Thyroid gland (tissue), 4 donors: ENCODE measurements around the gene CA12. TPM values are rescaled to one million over a fixed set of nuclear protein-coding genes. Genes with fewer than 3 reads are reported as not detected.

Experiments used
- DNase-seq, 2 donors: peaks; one replicate each; pipeline ENCODE4 v3.0.0-alpha.2; 2019
- H3K27ac ChIP-seq, 3 donors: fragments of 200-600 bp; sonication (generic); 1 replicate in 2 of 3; 2 replicates in 1 of 3; pipeline ENCODE4 v1.5.1; 2016 to 2019; ENCODE audit warnings: mild to moderate bottlenecking in 1 of 3, moderate library complexity in 1 of 3
- H3K27me3 ChIP-seq: fragments of 200-600 bp; sonication (generic); one replicate; pipeline ENCODE4 v1.5.1; 2019
- H3K36me3 ChIP-seq, 2 donors: fragments of 200-600 bp; sonication (generic); one replicate each; pipeline ENCODE4 v1.5.1; 2016 to 2019
- H3K4me1 ChIP-seq, 2 donors: fragments of 200-600 bp; sonication (generic); one replicate each; pipeline ENCODE4 v1.5.1; 2017 to 2019
- H3K4me3 ChIP-seq, 3 donors: fragments of 200-600 bp; sonication (generic); replicated peaks in 1 of 3; 1 replicate in 2 of 3; 2 replicates in 1 of 3; pipeline ENCODE4 v1.5.1; 2016; ENCODE audit warnings: mild to moderate bottlenecking in 1 of 3
- H3K9me3 ChIP-seq: fragments of 200-600 bp; sonication (generic); one replicate; pipeline ENCODE4 v1.5.1; 2017
- CTCF ChIP-seq, 6 experiments: fragments of 200-600 bp in 3 of 6; fragments of 450-650 bp in 3 of 6; sonication (generic) in 3 of 6; IDR thresholded peaks; one replicate each; pipeline ENCODE4 v1.5.1; 2016 to 2019; ENCODE audit warnings: antibody characterized with exemption in 6 of 6, mild to moderate bottlenecking in 2 of 6, inconsistent platforms in 1 of 6, moderate library complexity in 1 of 6
- POLR2A ChIP-seq, 2 donors: fragments of 450-650 bp; IDR thresholded peaks; one replicate each; pipeline ENCODE4 v1.6.1; 2017; ENCODE audit warnings: antibody characterized with exemption in 2 of 2, mild to moderate bottlenecking in 2 of 2, moderate library complexity in 1 of 2
- WGBS, 2 donors: methylation state at CpG; one replicate each; pipeline ENCODE4 v1.1.5; 2017; 5-methylcytosine and 5-hydroxymethylcytosine counted together
- intact Hi-C: fragments of 100-400 bp; cut with DNase I; formaldehyde crosslinking; loops from one replicate; pipeline ENCODE4 v1.15.1; 2023
- total RNA-seq, 4 donors: library from RNA; depleted of rRNA; stranded (reverse); fragments of >200 nt; gene quantifications; one replicate each; pipeline ENCODE4 v1.2.3, GENCODE V29; 2016

Gene CA12
- total RNA-seq, 4 donors from 2014 or later: 0.33 to 21.9 (median 4.3) TPM

GRCh38 chr15:63362885-63363284, 18.8 kb downstream of the CA12 start:
- H3K4me3 ChIP-seq: no peak overlapping the region
- H3K9me3 ChIP-seq: no peaks in the 10 kb centered on the region
- H3K4me1 ChIP-seq: peaks cover 5 to 13% of the 10 kb centered on the region in 2 donors
- TF ChIP-seq POLR2A (IDR thresholded peaks at IDR 0.05) (no peak), CTCF (IDR thresholded peaks at IDR 0.05) (no peak)
- H3K27me3 ChIP-seq: no peaks in the 10 kb centered on the region
- H3K27ac ChIP-seq: no peak overlapping the region
- H3K36me3 ChIP-seq: no peaks in the 10 kb centered on the region
- no peak for DNase-seq
- WGBS, 2 donors: 85% methylated on average over 7 of the region's 7 CpGs
- intact Hi-C loops: no loop called here

- H3K4me1 ChIP-seq: peaks cover 5 to 13% of the 10 kb centered on the region in 2 donors
- H3K9me3 ChIP-seq: no peaks in the 10 kb centered on the region
- peak overlapping the region in 1 of 3 donors; percentile 43 for H3K27ac ChIP-seq
- H3K27me3 ChIP-seq: no peaks in the 10 kb centered on the region
- TF ChIP-seq CTCF (IDR thresholded peaks at IDR 0.05) (no peak), POLR2A (IDR thresholded peaks at IDR 0.05) (no peak)
- WGBS, 2 donors: 26 to 38% methylated on average over 3 of the region's 3 CpGs
- no peak overlapping the region for H3K4me3 ChIP-seq
- intact Hi-C loops: no loop called here
- peak; percentile 91 to 96 for DNase-seq
- no peaks in the 10 kb centered on the region for H3K36me3 ChIP-seq
Observed at GRCh38 chr15:63362196-63362595, 19.4 kb downstream of the CA12 start.

GRCh38 chr15:63360170-63360569, 21.5 kb downstream of the CA12 start:
- no peaks in the 10 kb centered on the region for H3K27me3 ChIP-seq
- H3K4me3 ChIP-seq: no peak overlapping the region
- 89 to 90% methylated on average over 4 of the region's 4 CpGs for WGBS, 2 donors
- intact Hi-C loops: no loop called here
- no peak for TF ChIP-seq CTCF (IDR thresholded peaks at IDR 0.05)
- no peak for TF ChIP-seq POLR2A (IDR thresholded peaks at IDR 0.05)
- no peaks in the 10 kb centered on the region for H3K36me3 ChIP-seq
- H3K4me1 ChIP-seq: peaks cover 5 to 13% of the 10 kb centered on the region in 2 donors
- no peak for DNase-seq
- no peak overlapping the region for H3K27ac ChIP-seq
- H3K9me3 ChIP-seq: no peaks in the 10 kb centered on the region

- Histone ChIP-seq H3K4me3 (no peak overlapping the region), H3K27ac (no peak overlapping the region), H3K4me1 (peaks cover 5 to 13% of the 10 kb centered on the region in 2 donors), H3K36me3 (no peaks in the 10 kb centered on the region), H3K27me3 (no peaks in the 10 kb centered on the region), H3K9me3 (no peaks in the 10 kb centered on the region)
- DNase-seq: no peak
- 83 to 91% methylated on average over 15 of the region's 15 CpGs for WGBS, 2 donors
- intact Hi-C loops: no loop called here
- no peak for TF ChIP-seq POLR2A (IDR thresholded peaks at IDR 0.05)
- TF ChIP-seq CTCF (IDR thresholded peaks at IDR 0.05): no peak
Observed at GRCh38 chr15:63358241-63359029, 23.2 kb downstream of the CA12 start.

GRCh38 chr15:63357731-63358130, 23.9 kb downstream of the CA12 start:
- no peak for DNase-seq
- Histone ChIP-seq H3K9me3 (no peaks in the 10 kb centered on the region), H3K27me3 (no peaks in the 10 kb centered on the region), H3K4me1 (peaks cover 5 to 11% of the 10 kb centered on the region in 2 donors), H3K27ac (no peak overlapping the region), H3K4me3 (no peak overlapping the region), H3K36me3 (no peaks in the 10 kb centered on the region)
- TF ChIP-seq POLR2A (IDR thresholded peaks at IDR 0.05) (no peak), CTCF (IDR thresholded peaks at IDR 0.05) (no peak)
- intact Hi-C loops: no loop called here
- WGBS, 2 donors: 89 to 90% methylated on average over 3 of the region's 3 CpGs
